GM19395 (cell line): Measurements from ENCODE around the gene ANGEL1.

Source experiments
- ATAC-seq: cut with Tn5 transposase; IDR thresholded peaks from one replicate; pipeline ENCODE4 v1.9.1; 2021; ENCODE audit warnings: mild to moderate bottlenecking, moderate library complexity; ENCODE audit not compliant: unreplicated experiment

The ANGEL1 gene, protein sequence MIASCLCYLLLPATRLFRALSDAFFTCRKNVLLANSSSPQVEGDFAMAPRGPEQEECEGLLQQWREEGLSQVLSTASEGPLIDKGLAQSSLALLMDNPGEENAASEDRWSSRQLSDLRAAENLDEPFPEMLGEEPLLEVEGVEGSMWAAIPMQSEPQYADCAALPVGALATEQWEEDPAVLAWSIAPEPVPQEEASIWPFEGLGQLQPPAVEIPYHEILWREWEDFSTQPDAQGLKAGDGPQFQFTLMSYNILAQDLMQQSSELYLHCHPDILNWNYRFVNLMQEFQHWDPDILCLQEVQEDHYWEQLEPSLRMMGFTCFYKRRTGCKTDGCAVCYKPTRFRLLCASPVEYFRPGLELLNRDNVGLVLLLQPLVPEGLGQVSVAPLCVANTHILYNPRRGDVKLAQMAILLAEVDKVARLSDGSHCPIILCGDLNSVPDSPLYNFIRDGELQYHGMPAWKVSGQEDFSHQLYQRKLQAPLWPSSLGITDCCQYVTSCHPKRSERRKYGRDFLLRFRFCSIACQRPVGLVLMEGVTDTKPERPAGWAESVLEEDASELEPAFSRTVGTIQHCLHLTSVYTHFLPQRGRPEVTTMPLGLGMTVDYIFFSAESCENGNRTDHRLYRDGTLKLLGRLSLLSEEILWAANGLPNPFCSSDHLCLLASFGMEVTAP

DNA sequence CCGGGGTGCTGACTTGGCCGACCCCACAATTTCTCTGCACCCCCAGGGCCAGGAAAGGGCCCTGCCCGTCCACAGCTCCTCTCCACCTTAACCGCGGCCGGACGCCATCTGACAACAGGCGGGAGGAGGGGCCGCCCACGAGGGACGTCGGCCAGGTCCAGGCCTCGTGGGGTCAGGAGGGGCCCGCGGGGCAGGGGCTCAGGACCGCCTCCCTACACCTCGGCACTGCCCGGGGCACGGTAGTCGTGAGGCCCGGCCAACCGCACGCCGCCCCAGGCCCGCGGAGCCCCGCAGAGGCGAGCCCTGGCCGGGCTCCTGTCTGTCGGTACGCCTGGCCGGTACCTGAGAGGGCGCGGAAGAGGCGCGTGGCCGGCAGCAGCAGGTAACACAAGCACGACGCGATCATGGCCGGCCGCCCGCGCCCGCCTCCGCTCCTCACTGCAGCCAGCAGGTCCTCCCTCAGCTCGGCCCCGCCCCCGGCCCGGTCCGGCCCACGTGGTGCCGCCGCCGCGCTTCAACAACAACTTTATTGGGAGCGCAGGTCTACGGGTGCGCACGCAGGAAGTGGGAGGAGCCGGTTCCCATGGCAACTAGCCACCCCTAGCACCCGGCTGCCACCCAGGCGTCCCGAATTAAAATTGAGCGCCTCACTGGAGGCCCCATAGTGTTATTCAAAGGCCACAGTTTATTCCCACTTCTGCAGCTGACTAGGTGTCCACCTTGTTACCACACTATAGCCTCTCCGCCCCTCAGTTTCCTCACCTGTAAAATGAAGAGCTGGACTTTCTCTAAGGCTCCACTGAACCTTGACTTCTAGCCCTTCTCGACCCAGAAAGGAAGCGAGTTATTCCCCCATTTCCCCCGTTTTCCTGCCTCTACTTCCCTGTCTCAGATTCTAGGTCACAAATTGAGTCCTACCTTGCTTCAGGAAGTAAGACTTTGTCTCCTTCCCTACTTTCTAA is at the start of gene ANGEL1:
TSS of gene ANGEL1 (minus strand) at position 461 of the 962 bp plus-strand sequence. CDS start at position 406, 55 bp downstream.
- peak; percentile 79 for ATAC-seq

- no peak for ATAC-seq
These were observed 49.0 kb upstream of the ANGEL1 start for GRCh38 chr14:76861574-76862255.

GRCh38 chr14:76856769-76857168 is 44.1 kb upstream of the ANGEL1 start:
- ATAC-seq, result no peak

- ATAC-seq, result no peak
These were observed 42.4 kb upstream of the ANGEL1 start for GRCh38 chr14:76855066-76855465.

DNA sequence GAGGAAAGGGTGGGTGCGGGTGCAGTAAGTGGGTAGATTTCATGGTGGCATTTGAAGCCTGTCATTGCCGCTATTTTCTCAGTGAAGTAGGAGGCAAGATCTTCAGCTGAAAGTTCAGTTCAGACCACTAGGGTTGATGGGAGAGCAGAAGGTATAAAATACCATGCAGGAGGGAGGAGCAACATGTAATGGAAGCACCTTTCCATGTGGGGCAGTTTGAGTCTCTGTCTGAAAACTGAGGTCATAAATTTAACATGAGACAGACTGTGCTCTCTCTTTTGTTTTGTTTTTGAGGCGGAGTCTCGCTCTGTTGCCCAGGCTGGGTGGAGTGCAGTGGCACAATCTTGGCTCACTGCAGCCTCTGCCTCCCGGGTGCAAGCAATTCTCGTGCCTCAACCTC is 36.2 kb upstream of the ANGEL1 start:
- ATAC-seq, result no peak

- ATAC-seq, result no peak
These were observed 33.8 kb upstream of the ANGEL1 start for GRCh38 chr14:76846331-76847047.

DNA sequence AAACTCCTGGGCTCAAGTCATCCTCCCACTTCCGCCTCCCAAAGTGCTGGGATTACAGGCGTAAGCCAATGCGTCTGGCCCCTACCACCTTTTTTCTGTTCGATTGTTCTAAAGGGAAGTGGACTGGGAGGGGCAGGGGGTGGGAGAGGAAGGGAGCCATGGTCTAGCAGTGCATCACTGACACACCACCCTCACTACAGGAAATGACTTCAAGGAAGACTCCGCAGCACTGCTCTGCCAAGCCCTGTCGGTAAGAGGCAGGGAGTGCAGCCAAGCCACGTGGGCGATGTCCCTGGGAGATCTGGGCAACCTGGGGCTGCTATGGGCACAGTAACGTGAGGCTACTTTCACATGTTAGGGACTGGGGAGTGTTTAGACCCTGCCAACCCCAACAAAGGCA is 31.5 kb upstream of the ANGEL1 start:
- no peak for ATAC-seq

GRCh38 chr14:76842414-76842813 is 29.7 kb upstream of the ANGEL1 start:
- ATAC-seq, result no peak

DNA sequence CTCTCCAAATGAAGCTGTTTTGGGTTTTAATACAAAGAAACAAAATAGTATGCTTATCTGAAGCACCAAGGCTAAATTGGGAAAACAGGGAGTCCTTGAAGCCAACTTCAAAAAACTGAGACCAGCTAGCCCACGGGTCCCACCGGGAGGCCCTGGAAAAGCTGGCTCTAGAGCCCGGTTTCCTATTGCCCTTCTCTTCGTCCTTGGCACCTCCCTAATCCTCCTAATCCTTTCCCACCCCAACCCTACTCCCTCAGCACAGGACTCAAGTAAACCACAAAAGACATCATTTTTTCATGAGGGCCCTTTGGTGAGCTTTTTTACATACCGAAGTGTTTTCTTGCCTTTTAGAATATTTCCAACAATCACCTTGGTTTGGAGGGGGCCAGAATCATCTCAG is 24.8 kb upstream of the ANGEL1 start:
- ATAC-seq, result no peak

DNA sequence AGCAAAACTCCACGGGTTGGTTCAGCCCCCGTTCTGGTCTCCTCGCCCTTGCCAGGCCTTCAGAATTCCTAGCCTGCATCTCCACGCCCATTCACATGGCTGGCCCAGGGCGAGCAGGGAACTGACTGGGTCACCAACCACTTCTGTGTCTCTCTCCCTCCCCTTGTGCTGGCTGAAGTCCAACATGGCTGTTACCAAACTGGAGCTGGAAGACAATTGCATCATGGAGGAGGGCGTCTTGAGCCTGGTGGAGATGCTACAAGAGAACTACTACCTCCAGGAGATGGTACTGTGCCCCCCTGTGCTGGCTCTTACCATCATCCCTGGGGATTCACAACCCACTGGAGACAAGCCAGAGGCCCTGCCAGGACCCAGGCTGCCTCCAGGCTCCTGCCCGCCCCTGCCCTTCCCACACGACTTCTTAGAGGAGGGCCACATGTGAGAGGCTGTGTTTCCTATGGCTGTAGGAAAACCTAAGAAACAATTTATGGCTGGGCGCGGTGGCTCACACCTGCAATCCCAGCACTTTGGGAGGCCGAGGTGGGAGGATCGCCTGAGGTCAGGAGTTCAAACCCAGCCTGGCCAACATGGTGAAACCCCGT is 23.4 kb upstream of the ANGEL1 start:
- ATAC-seq, result no peak

DNA sequence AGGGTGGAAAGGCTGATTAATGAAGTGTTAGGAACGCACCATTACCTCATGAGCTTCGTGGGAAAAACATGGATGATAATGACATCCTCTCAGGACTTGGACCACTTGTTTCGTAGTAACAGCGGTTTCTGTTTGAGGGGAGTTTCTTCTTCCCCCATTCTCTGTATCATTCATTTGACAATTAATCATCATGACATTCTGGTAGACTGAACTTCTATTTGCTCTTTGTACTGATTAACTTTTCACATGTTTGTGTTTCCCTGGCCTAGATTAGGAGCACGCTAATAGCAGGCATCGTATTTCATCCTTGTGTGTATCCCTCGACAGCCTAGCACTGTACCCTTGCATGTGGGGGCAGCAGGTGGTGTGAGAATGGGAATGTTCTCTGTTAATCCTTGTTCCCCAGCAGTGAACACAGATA is 21.6 kb upstream of the ANGEL1 start:
- ATAC-seq, result no peak

GRCh38 chr14:76833011-76833410 is 20.3 kb upstream of the ANGEL1 start:
- no peak for ATAC-seq

DNA sequence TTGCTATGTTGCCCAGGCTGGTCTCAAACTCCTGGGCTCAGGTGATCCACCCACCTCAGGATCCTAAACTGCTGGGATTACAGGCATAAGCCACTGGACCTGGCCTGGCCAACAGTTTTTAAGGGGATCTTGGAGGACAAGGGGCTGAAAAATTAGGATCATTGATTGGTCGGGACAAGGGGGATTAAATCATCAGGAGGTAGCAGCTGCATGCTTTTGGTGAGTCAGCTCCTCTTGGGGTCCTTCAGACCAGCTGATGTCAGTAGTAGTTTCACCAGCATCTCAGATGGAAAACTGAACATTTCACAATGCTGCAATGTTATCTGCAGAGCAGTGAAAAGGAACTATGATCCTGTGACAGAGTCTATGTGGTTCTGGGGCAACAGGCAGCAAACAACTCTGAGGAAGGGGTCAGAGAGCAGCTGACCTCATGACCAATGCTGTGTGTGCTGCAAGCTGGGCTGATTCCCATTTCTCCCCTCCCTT is 19.9 kb upstream of the ANGEL1 start:
- ATAC-seq, result no peak

DNA sequence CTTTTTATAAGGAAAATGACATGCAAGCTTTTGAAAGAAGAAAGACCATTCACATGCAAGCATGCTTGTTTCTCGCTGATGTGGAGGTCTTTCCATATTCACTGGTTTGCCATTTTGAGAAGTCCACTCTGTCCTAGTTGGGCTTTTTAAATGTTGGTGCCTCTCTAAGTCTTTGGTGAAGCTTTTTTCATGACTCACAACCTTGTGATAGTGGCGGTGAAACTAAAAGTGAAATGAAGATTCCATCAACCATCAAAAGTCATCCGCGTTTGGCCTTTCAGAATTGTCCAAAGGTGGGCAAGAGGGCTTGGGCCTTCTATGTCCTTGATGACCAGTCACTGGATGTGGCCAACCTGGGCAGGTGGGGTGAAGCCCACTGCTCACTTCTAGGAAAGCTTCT is 17.9 kb upstream of the ANGEL1 start:
- ATAC-seq, result no peak

DNA sequence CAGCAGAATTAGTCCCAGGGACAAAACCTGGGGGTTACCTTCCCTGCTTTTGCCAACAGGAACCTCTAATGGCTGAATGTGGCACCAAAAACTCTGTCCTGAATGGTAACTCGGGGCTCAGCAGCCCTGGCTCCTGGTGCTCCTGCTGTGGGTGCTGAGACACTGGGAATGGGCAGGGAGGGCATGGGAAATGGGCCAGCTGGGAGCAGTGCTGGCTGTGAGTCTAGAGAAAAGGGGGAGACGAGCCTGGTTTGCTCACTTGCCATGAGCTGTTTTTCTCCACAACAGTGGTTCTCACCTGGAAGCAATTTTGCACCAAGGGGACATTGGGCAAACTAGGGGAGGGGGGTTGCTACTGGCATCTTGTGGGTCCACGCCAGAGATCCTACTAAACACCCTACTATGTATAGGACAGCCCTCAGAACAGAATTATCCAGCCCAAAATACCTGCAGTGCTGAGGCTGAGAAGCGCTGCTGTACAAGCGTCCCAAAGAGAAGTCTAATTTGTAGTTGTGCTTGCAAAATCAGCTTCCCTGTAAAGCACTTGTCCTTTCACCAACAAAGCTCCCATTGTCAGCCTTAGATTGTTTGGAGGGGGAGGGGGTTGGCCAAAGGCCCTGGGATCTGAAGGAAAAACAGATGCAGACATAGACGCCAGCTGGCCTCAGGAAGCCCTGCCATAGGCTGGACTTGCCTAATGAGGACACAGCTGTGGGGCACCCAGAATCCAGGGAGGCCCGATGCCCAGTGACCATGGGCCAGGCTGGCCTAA is 17.2 kb upstream of the ANGEL1 start:
- no peak for ATAC-seq

DNA sequence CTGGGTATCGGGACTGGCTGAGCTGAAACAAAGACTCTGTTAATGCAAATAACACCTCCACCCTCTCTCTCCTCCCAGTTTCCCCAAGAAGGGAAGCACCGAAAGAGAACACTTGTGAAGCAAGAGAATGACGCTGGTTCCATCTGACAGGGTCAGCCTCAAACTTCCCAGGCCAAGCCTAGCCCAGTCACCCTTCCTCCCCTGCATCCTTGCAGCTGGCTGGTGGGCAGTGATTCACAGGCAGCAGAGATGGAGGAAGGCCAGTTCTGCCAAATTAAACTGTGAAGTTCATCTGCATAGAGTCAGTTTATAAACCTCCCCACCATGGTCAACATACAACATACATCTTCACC is 16.3 kb upstream of the ANGEL1 start:
- no peak for ATAC-seq

- no peak for ATAC-seq
These were observed 15.8 kb upstream of the ANGEL1 start for GRCh38 chr14:76828339-76829012.

DNA sequence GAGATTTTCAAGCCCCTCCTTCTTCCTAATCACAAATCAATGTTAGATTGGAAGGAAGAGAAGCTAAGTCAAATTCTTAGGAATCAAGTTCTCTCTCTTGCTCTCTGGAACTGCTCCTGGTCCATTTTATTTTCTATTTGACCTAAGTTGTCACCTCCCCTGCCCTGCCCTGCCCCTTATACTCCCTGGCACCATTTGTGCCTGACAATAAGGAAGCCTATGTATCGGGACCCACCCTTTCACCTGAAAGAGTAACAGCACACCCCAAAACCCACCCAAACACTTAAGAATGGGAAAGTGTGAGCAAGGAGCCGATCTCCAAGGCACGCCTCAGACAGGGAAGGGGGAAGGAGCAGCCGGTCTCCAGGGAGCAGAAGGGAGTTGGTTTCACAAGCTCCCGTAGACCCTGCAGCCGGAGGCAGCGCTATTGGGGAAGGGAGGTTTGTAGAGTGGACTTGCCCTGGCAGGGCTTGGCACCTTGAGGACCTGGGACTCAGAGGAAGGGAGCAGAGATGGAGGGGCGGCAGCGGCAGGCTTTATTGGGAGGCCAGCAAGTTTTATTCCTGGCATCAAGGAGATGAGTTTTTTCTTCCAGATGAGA is 15.1 kb upstream of the ANGEL1 start:
- ATAC-seq, result no peak
